Stimulated activated CD8-positive, alpha-beta memory T cell treated with anti-CD3 and anti-CD28 coated beads, Interleukin-4, amount 100 ng/mL, for 24 hours (primary cell): ENCODE data around the gene PIF1.

ENCODE experiments used
- DNase-seq: peaks from one replicate; pipeline ENCODE4 v3.0.0-alpha.2; 2020; ENCODE audit warnings: low read depth

The PIF1 gene

DNA sequence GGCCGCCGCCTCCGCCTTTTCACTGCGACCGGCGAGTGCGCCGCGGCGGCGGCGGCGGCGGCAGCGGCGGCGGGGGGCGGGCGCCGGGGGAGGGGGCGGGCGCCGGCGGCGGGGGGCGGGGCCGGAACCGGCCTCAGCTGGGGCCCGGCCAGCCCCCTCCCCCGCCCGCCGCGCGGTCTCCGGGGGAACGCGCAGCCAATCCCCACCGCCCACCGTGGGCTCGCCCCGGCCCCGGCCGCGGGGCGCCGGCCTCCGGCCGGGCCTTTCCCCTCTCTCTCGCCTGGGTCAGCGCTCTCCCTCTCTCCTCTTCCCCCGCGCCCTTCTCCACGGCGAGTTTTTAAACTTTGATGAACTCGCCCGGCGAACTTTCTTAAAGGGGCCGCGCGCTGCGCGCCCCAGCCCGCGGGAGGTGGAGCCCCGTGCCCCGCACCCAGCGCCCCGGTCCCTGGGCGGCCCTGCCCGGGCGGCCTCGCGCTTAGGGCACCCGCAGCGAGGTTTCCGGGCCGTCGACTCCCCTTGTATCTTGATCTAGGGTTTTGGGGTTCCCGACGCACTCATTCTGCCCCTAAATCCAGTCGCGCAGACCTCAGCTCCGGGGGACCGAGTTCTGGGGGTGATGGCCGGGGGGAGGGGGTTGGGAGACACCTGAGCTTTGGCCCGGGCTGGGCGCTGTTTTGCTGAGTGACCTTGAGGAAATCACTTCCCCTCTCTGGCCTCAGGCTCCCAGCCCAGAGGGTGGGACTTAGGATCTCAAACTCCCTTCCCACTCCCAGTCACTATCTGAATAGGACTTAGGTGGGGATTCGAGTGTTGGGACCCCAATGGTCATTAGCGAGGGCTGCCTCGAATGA lies 49.7 kb downstream of the PIF1 start, which contains the start of gene RBPMS2:
RBPMS2 (minus strand) TSS at position 39 of the 851 bp plus-strand sequence. CDS start 270 bp downstream, outside the sequence.
- DNase-seq = no peak

DNA sequence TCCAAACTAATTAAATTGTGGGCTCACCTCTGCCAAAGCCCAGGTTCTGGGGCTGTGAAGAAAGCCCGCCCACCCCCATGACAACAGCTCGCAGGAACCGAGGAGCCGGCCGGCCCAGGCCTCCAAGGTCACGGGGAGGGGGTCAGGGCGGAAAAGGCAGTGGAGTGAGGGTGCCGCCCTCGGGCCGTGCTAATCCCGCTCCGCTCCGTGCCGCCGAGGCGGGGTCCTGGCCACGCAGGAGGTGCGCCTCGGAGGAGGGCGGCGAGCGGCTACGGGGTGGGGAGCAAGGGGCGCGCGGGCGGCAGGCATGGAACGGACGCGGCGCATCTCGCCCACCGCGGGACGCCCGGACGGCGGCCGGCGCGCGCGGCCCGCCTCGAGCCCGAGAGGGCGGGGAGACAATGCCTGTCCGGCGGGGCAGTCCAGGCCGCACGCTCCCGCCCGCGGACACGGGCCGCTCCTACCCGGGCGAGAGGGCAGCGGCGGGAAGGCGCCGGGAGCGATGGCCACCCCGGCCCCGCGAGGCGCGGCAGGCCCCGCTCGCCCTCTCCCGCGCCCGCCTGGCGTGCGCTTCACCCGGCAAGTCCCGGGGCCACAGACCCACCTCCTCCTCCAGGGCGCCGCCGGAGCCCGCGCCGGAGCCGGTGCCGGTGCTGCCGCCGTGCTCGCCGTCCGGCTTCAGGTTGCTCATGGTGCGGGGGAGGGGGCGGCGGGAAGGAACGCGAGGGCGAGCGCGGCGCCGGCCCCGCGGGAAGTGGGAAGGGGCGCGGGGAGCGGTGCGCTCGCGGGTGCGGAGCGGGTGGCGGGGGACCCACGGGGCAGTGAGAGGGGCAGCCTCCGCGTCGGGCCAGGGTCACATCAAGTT lies 50.6 kb downstream of the PIF1 start:
- no peak for DNase-seq

DNA sequence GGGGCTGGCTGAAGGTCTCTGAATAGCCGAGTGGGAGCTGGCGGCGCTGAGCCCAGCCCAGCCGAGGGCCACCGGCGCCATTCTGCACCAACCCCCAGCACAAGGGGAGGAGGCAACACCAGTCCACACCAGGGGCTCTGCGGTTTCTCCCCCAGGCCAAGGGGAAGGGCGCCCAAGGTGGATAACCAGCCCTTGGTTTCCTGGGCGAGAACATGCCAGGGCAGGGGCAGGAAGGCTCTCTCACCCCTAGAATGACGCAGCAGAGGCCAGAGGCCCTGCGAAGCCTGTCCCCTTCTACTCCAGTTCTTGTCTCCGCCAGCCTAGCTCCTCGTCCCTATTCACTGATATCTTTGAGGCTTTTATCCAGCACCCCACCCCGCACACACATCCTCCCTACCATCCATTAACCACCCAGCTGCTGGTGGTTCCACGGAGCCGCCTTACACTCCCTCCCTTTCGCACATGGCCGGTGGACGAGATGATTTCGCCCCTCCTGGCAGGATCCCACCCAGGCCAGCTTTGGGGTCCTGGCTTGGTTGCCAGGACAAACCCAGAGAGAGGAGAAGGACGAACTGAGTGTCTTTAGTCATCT lies 51.3 kb downstream of the PIF1 start:
- no peak for DNase-seq

DNA sequence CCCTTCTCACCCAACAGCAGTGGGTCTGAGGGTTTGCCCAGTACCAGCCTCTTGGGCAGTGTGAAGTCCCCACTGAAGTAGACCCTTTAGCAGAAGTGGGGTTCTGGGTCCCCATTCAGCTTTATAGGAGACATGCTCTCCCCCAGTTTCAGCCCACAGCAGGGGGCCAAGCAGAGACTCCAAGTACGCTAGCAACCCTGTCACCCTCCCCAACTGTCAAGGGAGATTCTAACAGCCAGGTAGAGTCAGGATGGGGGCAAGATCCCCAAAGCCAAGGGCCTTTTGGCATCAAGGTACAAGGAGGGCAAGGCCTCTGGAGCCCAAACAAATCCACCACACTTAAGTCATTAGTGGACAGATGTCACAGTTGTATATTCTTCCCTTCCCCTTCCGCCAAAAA lies 51.8 kb downstream of the PIF1 start:
- no peak for DNase-seq

DNA sequence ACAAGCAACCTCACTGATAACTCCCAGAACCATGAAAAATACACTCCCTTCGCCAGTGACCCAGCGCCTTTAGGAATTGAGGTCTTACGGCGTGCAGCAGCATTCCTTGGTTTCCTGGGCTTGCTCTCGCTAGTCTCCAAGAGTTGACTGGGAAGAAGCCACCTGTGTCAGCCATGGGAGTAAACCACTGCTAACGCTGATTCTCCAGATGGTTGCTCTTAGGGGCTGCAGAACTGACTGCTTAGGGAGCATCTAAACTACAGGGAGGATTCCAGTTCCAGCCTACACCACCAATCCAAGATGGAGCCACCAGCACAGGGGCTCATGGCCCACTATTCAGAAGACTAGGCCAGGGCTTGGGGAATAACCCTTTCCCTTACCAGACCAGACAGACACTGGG lies 52.5 kb downstream of the PIF1 start:
- DNase-seq = no peak

DNA sequence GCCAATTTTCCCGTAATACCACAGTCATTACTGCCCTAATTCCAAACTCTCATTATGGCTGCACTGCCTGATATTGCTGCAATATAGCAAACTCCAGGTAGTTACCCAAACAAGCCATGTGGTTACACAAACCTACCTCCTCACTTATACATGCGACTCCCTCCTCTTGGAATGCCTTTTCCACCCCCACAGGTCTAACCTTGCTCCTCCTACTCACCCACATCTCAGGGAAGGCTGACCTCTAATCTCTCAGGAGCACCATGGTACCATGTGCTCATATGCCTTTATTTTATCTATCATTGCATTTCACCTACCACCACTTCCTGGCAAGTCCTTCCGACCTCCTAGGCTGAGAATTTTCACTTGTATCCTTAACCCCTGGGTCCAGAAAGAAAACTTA lies 53.0 kb downstream of the PIF1 start:
- no peak for DNase-seq

DNA sequence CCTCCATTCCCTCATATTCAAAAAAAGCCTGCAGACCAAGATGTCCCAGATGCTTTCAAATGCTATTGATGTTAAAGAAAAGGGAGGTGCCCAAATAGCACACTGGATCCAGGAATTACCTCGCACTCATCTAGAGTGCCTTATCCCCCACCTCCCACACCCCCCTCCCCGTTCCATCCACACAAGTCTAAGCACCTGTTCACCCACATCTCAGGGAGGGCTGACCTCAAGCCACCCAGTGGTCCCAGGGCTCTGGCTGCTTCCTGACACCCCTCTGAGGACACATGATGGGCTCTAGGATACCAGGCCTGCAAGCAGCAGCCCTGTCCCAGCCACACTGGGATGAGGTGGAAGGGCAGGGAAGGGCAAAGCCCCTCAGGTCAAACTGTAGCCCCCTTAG lies 54.8 kb downstream of the PIF1 start:
- DNase-seq = no peak

DNA sequence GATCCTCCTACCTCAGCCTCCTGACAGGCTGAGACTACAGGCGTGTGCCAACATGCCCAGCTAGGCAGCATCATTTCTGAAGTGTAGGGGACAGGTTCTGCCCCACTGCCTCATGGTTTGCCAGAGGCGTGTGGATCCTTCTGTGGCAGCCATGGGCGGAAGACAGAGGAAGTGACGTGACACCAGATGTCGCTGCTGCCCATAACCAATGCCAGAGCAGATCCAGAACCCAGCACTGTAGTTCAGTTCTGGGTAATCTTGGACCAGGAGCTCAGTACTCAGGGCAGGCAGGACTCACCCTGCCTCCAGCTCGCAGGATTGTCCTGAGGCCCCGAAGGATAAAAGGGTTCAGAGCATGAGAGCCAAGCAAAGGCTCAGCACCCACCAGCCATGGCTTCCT lies 58.2 kb downstream of the PIF1 start:
- no peak for DNase-seq

DNA sequence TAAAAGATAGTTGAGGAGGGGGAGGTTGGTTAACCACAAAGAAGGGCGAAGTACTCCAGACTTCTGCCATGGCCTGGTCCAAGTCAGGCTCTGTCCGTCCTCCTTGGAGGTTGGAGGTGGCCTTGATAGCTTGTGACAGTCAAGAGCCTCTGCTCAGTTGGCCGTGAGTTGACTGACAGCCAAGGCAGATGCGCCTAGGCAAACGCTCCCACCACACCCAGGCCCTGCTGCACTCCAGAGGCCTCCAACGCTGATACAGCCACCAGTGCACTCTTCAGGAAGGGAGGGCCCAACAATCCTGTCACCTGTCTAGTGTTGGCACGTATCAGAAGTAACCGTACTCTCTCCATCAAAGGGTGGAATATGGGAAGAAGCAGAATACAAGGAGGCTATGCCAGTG lies 59.4 kb downstream of the PIF1 start:
- no peak for DNase-seq
